D341Med (cell line): ENCODE data around the gene ATP1A3.

ENCODE experiments used
- DNase-seq: peaks from one replicate; pipeline ENCODE4 v3.0.0; 2012; ENCODE audit warnings: low spot score

Gene ATP1A3

GRCh38 chr19:41928754-41929535, 65.1 kb downstream of the ATP1A3 start:
- DNase-seq: no peak

GRCh38 chr19:41928221-41928683, 65.8 kb downstream of the ATP1A3 start, which contains the start of gene ERFL:
TSS of gene ERFL (minus strand) at chr19:41928449. CDS start at chr19:41912919, 15,530 bp downstream.
- peak; percentile 67 for DNase-seq

GRCh38 chr19:41927497-41928192, 66.4 kb downstream of the ATP1A3 start:
- no peak for DNase-seq

GRCh38 chr19:41926763-41927496, 67.1 kb downstream of the ATP1A3 start:
- DNase-seq: no peak

GRCh38 chr19:41926028-41926762, 67.8 kb downstream of the ATP1A3 start:
- no peak for DNase-seq

- DNase-seq: no peak
These were observed 68.6 kb downstream of the ATP1A3 start for GRCh38 chr19:41925208-41926003.

GRCh38 chr19:41924151-41925145, 69.6 kb downstream of the ATP1A3 start:
- no peak for DNase-seq

- no peak for DNase-seq
These were observed 70.8 kb downstream of the ATP1A3 start for GRCh38 chr19:41923045-41923788.

GRCh38 chr19:41922585-41922984, 71.4 kb downstream of the ATP1A3 start:
- no peak for DNase-seq

- no peak for DNase-seq
These were observed 72.2 kb downstream of the ATP1A3 start for GRCh38 chr19:41921577-41922576.

- no peak for DNase-seq
These were observed 73.0 kb downstream of the ATP1A3 start for GRCh38 chr19:41920882-41921576.

- DNase-seq: no peak
These were observed 73.9 kb downstream of the ATP1A3 start for GRCh38 chr19:41919948-41920712.

GRCh38 chr19:41918653-41919244, 75.3 kb downstream of the ATP1A3 start:
- DNase-seq: no peak

- no peak for DNase-seq
These were observed 75.9 kb downstream of the ATP1A3 start for GRCh38 chr19:41918095-41918494.

- no peak for DNase-seq
These were observed 76.4 kb downstream of the ATP1A3 start for GRCh38 chr19:41917676-41918075.
